NB4 (cell line): ENCODE results near the gene PEAK1.

Experiments used
- CTCF ChIP-seq: IDR thresholded peaks from one replicate; pipeline ENCODE4 v1.5.1; 2012; ENCODE audit warnings: low read depth, low read length
- MAX ChIP-seq: IDR thresholded peaks from 2 replicates; pipeline ENCODE4 v1.6.1; 2011; ENCODE audit warnings: low read depth, low read length
- POLR2A ChIP-seq: IDR thresholded peaks from 2 replicates; pipeline ENCODE4 v1.6.1; 2011; ENCODE audit warnings: mild to moderate bottlenecking; ENCODE audit not compliant: insufficient read length; ENCODE audit errors: extremely low read depth

- TF ChIP-seq CTCF, result no peak
- TF ChIP-seq MAX, result no peak
- TF ChIP-seq POLR2A, result no peak
Observed at GRCh38 chr15:77457191-77457904, 37.4 kb upstream of the PEAK1 start.
